Muscle layer of duodenum (tissue), 2 donors: ENCODE measurements around the gene DDX31.

Source experiments
- H3K27ac ChIP-seq: one replicate; pipeline ENCODE4 v1.7.0; 2013; ENCODE audit warnings: mild to moderate bottlenecking, low read length
- H3K27me3 ChIP-seq: one replicate; pipeline ENCODE4 v1.7.0; 2013; ENCODE audit warnings: low read depth, mild to moderate bottlenecking, control low read depth, low read length
- H3K36me3 ChIP-seq, 2 donors: one replicate each; pipeline ENCODE4 v1.7.0; 2013; ENCODE audit warnings: low read length in 2 of 2, control low read depth in 1 of 2, mild to moderate bottlenecking in 1 of 2; ENCODE audit not compliant: insufficient read depth in 2 of 2, control insufficient read depth in 1 of 2
- H3K4me1 ChIP-seq, 2 donors: one replicate each; pipeline ENCODE4 v1.7.0; 2013; ENCODE audit warnings: low read length in 2 of 2, mild to moderate bottlenecking in 2 of 2, control low read depth in 1 of 2, moderate library complexity in 1 of 2; ENCODE audit not compliant: insufficient read depth in 2 of 2, control insufficient read depth in 1 of 2
- H3K4me3 ChIP-seq, 2 donors: one replicate each; pipeline ENCODE4 v1.7.0; 2013; ENCODE audit warnings: low read length in 2 of 2, low read depth in 1 of 2, mild to moderate bottlenecking in 1 of 2
- H3K9me3 ChIP-seq, 2 donors: one replicate each; pipeline ENCODE4 v1.7.0; 2013; ENCODE audit warnings: low read length in 2 of 2, control low read depth in 1 of 2, mild to moderate bottlenecking in 1 of 2; ENCODE audit not compliant: control insufficient read depth in 1 of 2
- donor health status: healthy.

Gene DDX31

DNA sequence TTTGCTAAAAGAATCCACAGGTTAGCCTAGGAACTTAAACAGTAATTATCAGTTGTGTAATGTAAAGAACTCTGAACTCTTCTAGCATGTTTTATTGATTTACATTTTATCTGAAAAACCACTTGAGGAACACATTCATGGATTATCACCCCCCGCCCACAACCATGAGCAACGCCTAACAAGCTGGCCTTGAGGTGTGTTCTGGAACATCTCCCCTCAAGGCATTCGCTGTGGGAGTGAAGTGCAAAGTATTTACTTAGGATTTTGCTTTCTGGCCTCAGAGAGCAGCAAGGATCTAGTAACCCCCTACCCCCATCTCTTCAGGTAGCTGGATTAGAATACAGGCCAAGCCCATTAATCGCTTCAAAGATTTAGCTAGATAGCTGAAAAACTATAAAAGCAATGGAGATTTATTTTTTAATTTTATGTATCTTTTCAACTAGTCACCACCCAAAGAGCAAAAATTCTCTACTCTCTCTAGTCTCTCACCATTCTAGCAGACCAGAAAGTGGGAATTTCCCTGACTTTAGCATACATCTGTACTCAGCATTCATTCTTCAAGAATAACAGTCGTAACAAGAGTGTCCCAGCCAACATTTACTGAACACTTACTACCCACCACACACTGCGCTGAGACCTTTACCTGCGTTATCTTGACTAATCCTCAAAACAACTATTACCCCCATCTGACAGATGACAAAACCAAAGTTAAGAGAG lies 37.2 kb downstream of the DDX31 start:
- no peak overlapping the region for H3K27ac ChIP-seq
- H3K4me1 ChIP-seq: no peaks in the 10 kb centered on the region
- H3K4me3 ChIP-seq: no peak overlapping the region
- H3K9me3 ChIP-seq: no peaks in the 10 kb centered on the region
- H3K27me3 ChIP-seq: no peaks in the 10 kb centered on the region
- peaks cover 20 to 62% of the 10 kb centered on the region in 2 donors for H3K36me3 ChIP-seq

DNA sequence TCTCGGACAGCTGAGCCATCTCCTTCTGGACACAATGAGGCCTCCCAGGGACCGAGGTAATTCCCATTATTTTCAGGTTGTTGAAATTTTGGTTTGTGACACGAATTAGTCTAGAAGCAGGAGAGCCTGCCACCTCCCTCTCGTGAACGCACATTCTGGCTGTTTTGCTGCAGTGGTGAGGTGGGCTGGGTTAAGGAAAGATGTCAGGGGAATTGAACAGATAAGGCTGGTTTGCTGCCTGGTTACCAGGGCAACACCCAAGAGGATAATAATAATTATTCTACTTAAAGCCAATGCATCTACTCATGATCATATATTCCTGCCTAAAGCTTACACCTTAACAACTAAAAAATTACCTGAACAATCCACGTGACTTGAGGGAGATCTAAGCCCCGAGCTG lies 38.1 kb downstream of the DDX31 start:
- Histone ChIP-seq H3K27ac (no peak overlapping the region), H3K27me3 (no peaks in the 10 kb centered on the region), H3K9me3 (no peaks in the 10 kb centered on the region), H3K4me3 (no peak overlapping the region), H3K4me1 (no peaks in the 10 kb centered on the region), H3K36me3 (peaks cover 20 to 54% of the 10 kb centered on the region in 2 donors)

DNA sequence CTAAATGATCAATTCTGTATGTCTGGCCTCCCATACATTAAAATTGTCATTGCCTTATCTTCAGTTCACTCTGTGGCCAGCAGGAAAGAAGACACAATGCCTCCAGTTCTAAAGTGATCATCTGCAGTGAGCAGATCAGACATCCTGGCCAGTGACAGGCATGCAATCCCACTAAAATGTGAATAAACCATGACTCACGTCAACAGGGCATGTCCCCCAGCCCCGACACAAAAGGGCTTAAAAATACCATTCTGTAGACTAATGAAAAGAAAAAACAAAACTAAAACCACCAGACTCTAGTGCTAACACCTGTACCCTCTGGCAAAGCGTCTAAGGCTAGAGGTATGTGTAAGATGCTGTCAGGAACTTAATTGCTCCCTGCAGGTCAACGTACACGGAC lies 38.5 kb downstream of the DDX31 start:
- H3K27me3 ChIP-seq: no peaks in the 10 kb centered on the region
- H3K9me3 ChIP-seq: no peaks in the 10 kb centered on the region
- no peaks in the 10 kb centered on the region for H3K4me1 ChIP-seq
- H3K36me3 ChIP-seq: peaks cover 20 to 51% of the 10 kb centered on the region in 2 donors
- H3K4me3 ChIP-seq: no peak overlapping the region
- H3K27ac ChIP-seq: no peak overlapping the region

DNA sequence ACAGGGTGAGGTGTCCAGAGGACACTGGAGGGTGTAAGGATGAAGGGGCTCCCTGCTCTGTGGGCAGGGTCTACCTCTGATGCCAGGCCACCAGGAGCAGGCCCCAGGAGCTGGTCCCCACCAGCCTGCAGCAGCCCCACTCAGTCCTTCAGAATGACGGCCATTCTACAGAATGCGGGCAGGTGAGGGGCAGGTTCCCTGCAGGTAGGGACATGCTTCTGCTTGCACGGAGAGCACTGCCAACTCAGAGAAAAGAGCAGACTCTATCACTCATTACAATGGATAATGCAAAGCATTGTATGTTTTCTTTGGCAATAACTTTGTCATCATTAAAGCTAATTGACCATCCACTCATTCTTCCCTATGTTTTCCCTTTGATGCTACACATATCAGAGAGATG lies 39.0 kb downstream of the DDX31 start:
- no peaks in the 10 kb centered on the region for H3K27me3 ChIP-seq
- H3K4me3 ChIP-seq: no peak overlapping the region
- peaks cover 20 to 53% of the 10 kb centered on the region in 2 donors for H3K36me3 ChIP-seq
- H3K4me1 ChIP-seq: no peaks in the 10 kb centered on the region
- H3K9me3 ChIP-seq: no peaks in the 10 kb centered on the region
- H3K27ac ChIP-seq: no peak overlapping the region

DNA sequence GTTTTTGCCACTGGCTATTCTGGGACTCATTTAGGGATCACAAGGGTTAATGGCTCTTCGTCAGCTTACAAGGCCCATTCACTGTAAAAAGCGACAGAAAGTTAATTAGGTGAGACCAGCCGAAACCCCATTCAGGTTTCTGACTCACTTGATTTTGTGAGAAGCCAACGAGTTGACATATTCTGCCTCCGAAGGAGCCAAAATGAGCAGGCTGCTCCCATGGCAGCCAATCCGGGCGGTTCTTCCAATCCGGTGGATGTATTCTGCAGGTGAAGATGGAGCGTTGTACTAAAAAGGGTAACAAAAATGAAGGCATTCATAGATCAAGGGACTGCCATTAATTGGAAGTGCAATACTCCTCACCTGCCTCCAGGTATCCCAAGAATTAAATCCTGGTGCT lies 39.7 kb downstream of the DDX31 start:
- Histone ChIP-seq H3K4me1 (no peaks in the 10 kb centered on the region), H3K4me3 (no peak overlapping the region), H3K27me3 (no peaks in the 10 kb centered on the region), H3K27ac (no peak overlapping the region), H3K9me3 (no peaks in the 10 kb centered on the region), H3K36me3 (peaks cover 20 to 60% of the 10 kb centered on the region in 2 donors)

DNA sequence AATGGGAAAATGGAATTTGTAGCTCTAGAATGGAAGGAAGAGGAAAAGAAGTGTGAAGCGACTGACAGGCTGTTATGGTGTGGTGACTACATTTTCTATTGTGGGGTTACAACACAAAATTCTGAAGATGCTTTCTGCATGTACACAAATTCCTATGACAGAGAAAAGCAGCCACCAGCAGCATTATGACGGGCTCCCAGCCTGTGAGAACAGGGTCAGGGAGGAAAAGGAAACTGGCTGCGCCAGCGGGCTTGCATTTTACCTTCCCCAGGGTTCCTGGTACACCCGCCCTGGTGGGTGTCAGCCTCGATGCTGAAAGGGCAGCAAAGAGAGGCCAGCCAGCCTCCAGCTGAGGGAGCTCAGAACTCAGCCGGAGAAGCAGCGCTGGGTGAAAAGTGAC lies 41.0 kb downstream of the DDX31 start:
- Histone ChIP-seq H3K4me1 (no peaks in the 10 kb centered on the region), H3K36me3 (peaks cover 20 to 69% of the 10 kb centered on the region in 2 donors), H3K27me3 (no peaks in the 10 kb centered on the region), H3K4me3 (no peak overlapping the region), H3K27ac (no peak overlapping the region), H3K9me3 (no peaks in the 10 kb centered on the region)

DNA sequence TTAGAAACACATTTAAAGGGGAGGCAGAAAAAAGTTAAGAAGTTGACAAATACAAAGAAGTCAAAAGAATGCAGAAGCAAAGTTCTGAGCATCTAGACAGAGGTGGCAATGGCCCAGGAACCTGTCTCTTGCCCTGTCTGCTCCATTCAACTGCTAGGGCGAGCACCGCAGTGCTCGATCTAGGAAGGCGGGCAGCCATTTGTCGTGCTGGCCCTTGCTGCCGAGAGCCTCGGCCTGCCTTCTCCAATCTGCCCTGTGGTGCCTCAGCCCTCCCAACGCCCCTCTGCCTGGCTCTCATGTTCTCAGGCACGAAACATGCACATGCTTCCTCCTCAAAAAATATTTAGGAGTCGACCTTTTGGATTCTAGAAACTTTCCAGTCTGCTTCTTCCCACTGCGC lies 42.2 kb downstream of the DDX31 start:
- H3K27me3 ChIP-seq: no peaks in the 10 kb centered on the region
- no peaks in the 10 kb centered on the region for H3K9me3 ChIP-seq
- no peak overlapping the region for H3K4me3 ChIP-seq
- peaks cover 22 to 65% of the 10 kb centered on the region in 2 donors for H3K36me3 ChIP-seq
- H3K27ac ChIP-seq: no peak overlapping the region
- H3K4me1 ChIP-seq: no peaks in the 10 kb centered on the region

DNA sequence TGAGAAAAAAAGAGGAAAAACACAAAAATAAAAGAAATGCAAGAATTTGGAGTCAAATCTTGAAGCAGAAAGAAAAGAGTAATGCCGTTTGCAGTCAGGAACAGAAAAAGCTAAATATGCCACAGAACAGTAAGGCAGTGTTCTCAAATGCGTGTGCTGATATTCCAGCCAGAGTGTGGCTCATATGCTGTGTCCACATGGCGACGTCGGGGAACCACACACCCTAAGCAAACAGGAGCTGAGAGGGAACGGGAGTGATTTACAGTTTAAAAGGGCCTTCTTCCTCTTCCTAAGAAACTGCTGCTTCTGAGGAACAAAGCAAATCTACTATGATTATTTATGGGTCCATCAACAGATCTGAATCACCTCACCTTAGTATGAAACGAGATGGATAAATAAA lies 42.7 kb downstream of the DDX31 start:
- Histone ChIP-seq H3K9me3 (no peaks in the 10 kb centered on the region), H3K27me3 (no peaks in the 10 kb centered on the region), H3K4me1 (no peaks in the 10 kb centered on the region), H3K4me3 (no peak overlapping the region), H3K36me3 (peaks cover 27 to 65% of the 10 kb centered on the region in 2 donors), H3K27ac (no peak overlapping the region)

DNA sequence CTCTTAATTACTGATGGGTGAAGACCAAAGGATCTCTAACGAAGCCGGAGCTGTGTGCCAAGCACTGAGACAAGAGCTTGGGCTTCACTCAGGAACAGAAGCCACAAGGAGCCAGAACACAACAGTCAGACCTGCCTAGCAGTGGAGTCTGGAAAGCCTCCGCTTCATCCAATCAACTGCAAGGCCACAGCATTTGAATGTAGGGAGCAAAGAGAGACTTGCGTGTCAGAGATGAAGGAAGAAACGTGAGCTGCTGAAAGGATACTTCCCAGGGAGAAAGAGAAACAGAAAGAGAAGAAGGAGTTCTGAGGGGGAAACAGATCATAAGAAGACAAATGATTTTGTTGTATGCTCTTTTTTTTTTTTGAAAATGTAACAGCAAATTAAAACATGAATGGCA lies 43.5 kb downstream of the DDX31 start:
- no peaks in the 10 kb centered on the region for H3K4me1 ChIP-seq
- H3K9me3 ChIP-seq: no peaks in the 10 kb centered on the region
- no peaks in the 10 kb centered on the region for H3K27me3 ChIP-seq
- H3K27ac ChIP-seq: no peak overlapping the region
- H3K36me3 ChIP-seq: peaks cover 31 to 59% of the 10 kb centered on the region in 2 donors
- H3K4me3 ChIP-seq: no peak overlapping the region

DNA sequence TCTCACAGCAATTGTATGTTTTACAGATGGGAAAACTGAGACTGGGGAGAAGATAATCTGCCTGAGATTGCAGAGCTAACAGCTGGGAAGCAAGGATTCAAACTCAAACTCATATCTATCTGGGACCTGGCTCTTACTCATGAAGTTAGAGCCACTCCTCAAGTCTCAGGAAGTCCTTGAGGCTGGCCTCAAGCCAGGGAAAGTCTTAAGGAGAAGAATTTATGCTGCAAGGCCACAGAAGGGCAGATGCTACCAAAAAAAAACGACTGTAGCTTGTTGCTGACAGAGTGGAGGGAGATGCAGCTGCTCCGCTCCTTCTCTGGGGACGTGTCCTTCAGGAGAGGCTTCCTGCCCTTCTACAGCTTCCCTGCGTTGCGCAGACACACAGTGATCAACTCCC lies 47.6 kb downstream of the DDX31 start:
- no peaks in the 10 kb centered on the region for H3K9me3 ChIP-seq
- H3K27ac ChIP-seq: no peak overlapping the region
- no peaks in the 10 kb centered on the region for H3K4me1 ChIP-seq
- peaks cover 26 to 38% of the 10 kb centered on the region in 2 donors for H3K36me3 ChIP-seq
- H3K4me3 ChIP-seq: no peak overlapping the region
- H3K27me3 ChIP-seq: no peaks in the 10 kb centered on the region

DNA sequence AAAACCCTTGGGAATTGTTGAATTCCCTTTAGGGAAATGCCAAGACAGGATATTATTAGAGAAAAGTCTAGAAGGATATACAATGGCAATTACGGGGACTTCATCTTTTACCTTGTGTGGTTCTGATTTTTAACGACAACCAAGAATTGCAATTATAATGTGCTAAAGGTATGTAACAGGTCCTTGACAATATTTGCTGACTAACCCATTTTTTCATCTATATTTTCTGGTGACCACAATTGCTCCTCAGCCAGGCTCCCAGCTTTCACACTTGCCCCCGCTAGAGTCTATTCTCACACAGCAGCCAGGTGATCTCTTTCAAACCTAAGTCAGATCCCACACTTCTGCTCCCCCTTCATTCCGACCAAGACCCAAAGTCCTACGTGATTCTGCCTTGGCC lies 53.1 kb downstream of the DDX31 start:
- no peaks in the 10 kb centered on the region for H3K27me3 ChIP-seq
- H3K9me3 ChIP-seq: no peaks in the 10 kb centered on the region
- peaks cover 42 to 58% of the 10 kb centered on the region in 2 donors for H3K36me3 ChIP-seq
- H3K4me3 ChIP-seq: no peak overlapping the region
- H3K27ac ChIP-seq: no peak overlapping the region
- no peaks in the 10 kb centered on the region for H3K4me1 ChIP-seq

DNA sequence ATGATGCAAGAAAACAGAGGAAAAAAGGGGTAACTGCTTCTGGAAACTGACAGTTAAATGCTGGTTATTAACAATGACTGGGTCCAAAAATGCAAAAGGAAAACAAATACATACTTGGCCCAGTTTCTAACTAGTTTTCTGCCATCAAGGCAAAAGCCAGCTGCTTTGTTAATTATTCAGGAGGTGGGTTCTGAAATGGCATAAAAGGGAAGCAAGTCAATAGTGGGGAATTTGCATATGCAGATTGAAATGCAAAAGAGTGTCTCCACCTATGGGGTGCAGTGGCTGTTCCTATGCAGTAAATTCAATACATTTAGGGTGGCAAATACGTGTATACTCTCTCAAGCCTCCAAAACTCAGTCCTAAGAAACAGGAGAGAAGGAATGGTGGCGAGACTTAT lies 54.0 kb downstream of the DDX31 start:
- peaks cover 51 to 68% of the 10 kb centered on the region in 2 donors for H3K36me3 ChIP-seq
- H3K4me3 ChIP-seq: no peak overlapping the region
- H3K27ac ChIP-seq: no peak overlapping the region
- no peaks in the 10 kb centered on the region for H3K27me3 ChIP-seq
- no peaks in the 10 kb centered on the region for H3K4me1 ChIP-seq
- no peaks in the 10 kb centered on the region for H3K9me3 ChIP-seq
